IMR-90 (cell line): ENCODE data around the gene ZNF584. TPM values are rescaled to one million over a fixed set of nuclear protein-coding genes. Genes with fewer than 3 reads are reported as not detected.
A peak's percentile ranks its signal among the peaks of the same experiment; 100 is the strongest.

ENCODE experiments used
- ATAC-seq: fragments of 200-7000 bp; cut with Tn5 transposase; 2 replicates; pipeline ENCODE4 v1.9.1; 2020; ENCODE audit warnings: low read depth, mild to moderate bottlenecking, moderate library complexity
- BruUV-seq: library from RNA; stranded (reverse); fragments of 400-500 nt; replicated peaks from 2 replicates; lab custom pipeline; 2021; lab: Mats Ljungman, UMichigan
- CTCF ChIA-PET: fragments of 300-600 bp; formaldehyde crosslinking; extraction: SDS; loops from one replicate; lab custom pipeline; 2021; ENCODE audit warnings: antibody characterized with exemption; lab: Yijun Ruan, JAX
- POLR2A ChIA-PET: fragments of 300-600 bp; sonication (Branson Sonifier 250); formaldehyde crosslinking; loops from one replicate; lab custom pipeline; 2022; ENCODE audit warnings: antibody characterized with exemption; ENCODE audit not compliant: unreplicated experiment; lab: Charles Lee
- DNase-seq: peaks from one replicate; pipeline ENCODE4 v3.0.0; 2013
- H2AFZ ChIP-seq: replicated peaks from 2 replicates; pipeline ENCODE3; 2013; ENCODE audit warnings: low read length, mild to moderate bottlenecking; ENCODE audit not compliant: poor library complexity
- H2AK5ac ChIP-seq: 2 replicates; pipeline ENCODE4 v1.6.1; 2013; ENCODE audit warnings: low read depth, low read length, inconsistent platforms
- H2AK9ac ChIP-seq: replicated peaks from 2 replicates; pipeline ENCODE3; 2013; ENCODE audit warnings: mild to moderate bottlenecking, low read depth, low read length, moderate library complexity; ENCODE audit not compliant: poor library complexity
- H2BK120ac ChIP-seq: 2 replicates; pipeline ENCODE4 v1.6.1; 2013; ENCODE audit warnings: low read depth, low read length, inconsistent platforms
- H2BK15ac ChIP-seq: 3 replicates; pipeline ENCODE4 v1.6.1; 2013; ENCODE audit warnings: low read depth, low read length, inconsistent platforms
- H2BK20ac ChIP-seq: 2 replicates; pipeline ENCODE4 v1.6.1; 2013; ENCODE audit warnings: low read depth, mild to moderate bottlenecking, inconsistent platforms, low read length, moderate library complexity
- H2BK5ac ChIP-seq: 2 replicates; pipeline ENCODE4 v1.6.1; 2013; ENCODE audit warnings: mild to moderate bottlenecking, low read depth, low read length, inconsistent platforms; ENCODE audit not compliant: poor library complexity, severe bottlenecking
- H3K14ac ChIP-seq: replicated peaks from 2 replicates; pipeline ENCODE4 v1.6.1; 2013; ENCODE audit warnings: low read depth, low read length, inconsistent platforms
- H3K18ac ChIP-seq: 2 replicates; pipeline ENCODE4 v1.6.1; 2013; ENCODE audit warnings: low read depth, low read length, control low read depth
- H3K23ac ChIP-seq: 2 replicates; pipeline ENCODE4 v1.6.1; 2013; ENCODE audit warnings: low read depth, low read length, inconsistent platforms
- H3K27ac ChIP-seq: 2 replicates; pipeline ENCODE4 v1.5.1; 2013; ENCODE audit warnings: mild to moderate bottlenecking, control low read depth, low read length; ENCODE audit not compliant: insufficient read depth
- H3K27me3 ChIP-seq: 2 replicates; pipeline ENCODE4 v1.6.1; 2013; ENCODE audit warnings: low read length; ENCODE audit not compliant: control insufficient read depth, insufficient read depth
- H3K36me3 ChIP-seq: 2 replicates; pipeline ENCODE4 v1.6.1; 2013; ENCODE audit warnings: low read length, mixed read lengths; ENCODE audit not compliant: control insufficient read depth, insufficient read depth
- H3K4ac ChIP-seq: 2 replicates; pipeline ENCODE4 v1.6.1; 2013; ENCODE audit warnings: low read depth, low read length, inconsistent platforms
- H3K4me1 ChIP-seq: 2 replicates; pipeline ENCODE4 v1.6.1; 2013; ENCODE audit warnings: low read length, mixed read lengths; ENCODE audit not compliant: control insufficient read depth, insufficient read depth
- H3K4me2 ChIP-seq: 2 replicates; pipeline ENCODE4 v1.6.1; 2013; ENCODE audit warnings: low read depth, mild to moderate bottlenecking, control low read depth, low read length, moderate library complexity
- H3K4me3 ChIP-seq: 2 replicates; pipeline ENCODE4 v1.5.1; 2013; ENCODE audit warnings: low read depth, mild to moderate bottlenecking, control low read depth, low read length, moderate library complexity; ENCODE audit not compliant: insufficient read depth
- H3K56ac ChIP-seq: 2 replicates; pipeline ENCODE4 v1.6.1; 2013; ENCODE audit warnings: low read length, inconsistent platforms; ENCODE audit not compliant: insufficient read depth; ENCODE audit errors: extremely low read depth
- H3K79me1 ChIP-seq, 2 experiments: 2 replicates each; pipeline ENCODE4 v1.6.1; 2013; ENCODE audit warnings: low read length in 2 of 2, inconsistent platforms in 1 of 2, low read depth in 1 of 2
- H3K9ac ChIP-seq: 2 replicates; pipeline ENCODE4 v1.6.1; 2013; ENCODE audit warnings: low read depth, low read length, control low read depth
- H3K9me1 ChIP-seq: 2 replicates; pipeline ENCODE4 v1.6.1; 2013; ENCODE audit warnings: low read length, inconsistent platforms; ENCODE audit not compliant: insufficient read depth
- H3K9me3 ChIP-seq: 2 replicates; pipeline ENCODE4 v1.6.1; 2013; ENCODE audit warnings: low read length; ENCODE audit not compliant: control insufficient read depth, insufficient read depth
- H4K20me1 ChIP-seq: 2 replicates; pipeline ENCODE4 v1.6.1; 2013; ENCODE audit warnings: low read length, inconsistent platforms; ENCODE audit not compliant: insufficient read depth
- H4K5ac ChIP-seq: 2 replicates; pipeline ENCODE4 v1.6.1; 2013; ENCODE audit warnings: mild to moderate bottlenecking, low read depth, low read length, control low read depth
- H4K8ac ChIP-seq, 2 experiments: 2 replicates each; pipeline ENCODE4 v1.6.1; 2013; ENCODE audit warnings: low read depth in 2 of 2, low read length in 2 of 2, control low read depth in 1 of 2, inconsistent platforms in 1 of 2
- H4K91ac ChIP-seq: 2 replicates; pipeline ENCODE4 v1.6.1; 2013; ENCODE audit warnings: low read depth, low read length, inconsistent platforms; ENCODE audit not compliant: insufficient read depth
- BHLHE40 ChIP-seq: fragments of 150-350 bp; IDR thresholded peaks from 2 replicates; pipeline ENCODE4 v1.6.1; 2016; ENCODE audit warnings: mild to moderate bottlenecking, low read depth, low read length
- CEBPB ChIP-seq: IDR thresholded peaks from 2 replicates; pipeline ENCODE4 v1.6.1; 2012; ENCODE audit warnings: low read depth, low read length, improper control_type of control experiment
- CTCF ChIP-seq: conservative IDR thresholded peaks from 2 replicates; pipeline ENCODE4 v1.5.1; 2012; ENCODE audit warnings: mild to moderate bottlenecking, low read depth, low read length, improper control_type of control experiment
- ELK1 ChIP-seq: fragments of 150-350 bp; IDR thresholded peaks from 2 replicates; pipeline ENCODE4 v1.6.1; 2016; ENCODE audit warnings: low read depth, mild to moderate bottlenecking, low read length, moderate library complexity, borderline replicate concordance
- FOS ChIP-seq: fragments of 150-350 bp; IDR thresholded peaks from 2 replicates; pipeline ENCODE4 v1.6.1; 2016; ENCODE audit warnings: low read depth, low read length
- MAFK ChIP-seq: IDR thresholded peaks from 2 replicates; pipeline ENCODE4 v1.6.1; 2012; ENCODE audit warnings: low read depth, low read length, improper control_type of control experiment
- MAZ ChIP-seq: IDR thresholded peaks from 2 replicates; pipeline ENCODE4 v1.6.1; 2012; ENCODE audit warnings: low read depth, mild to moderate bottlenecking, low read length, improper control_type of control experiment, moderate library complexity, borderline replicate concordance
- MXI1 ChIP-seq: IDR thresholded peaks from 2 replicates; pipeline ENCODE4 v1.6.1; 2012; ENCODE audit warnings: low read depth, mild to moderate bottlenecking, low read length, moderate library complexity, borderline replicate concordance
- NFE2L2 ChIP-seq: fragments of 150-350 bp; IDR thresholded peaks from 2 replicates; pipeline ENCODE4 v1.6.1; 2016; ENCODE audit warnings: low read depth, mild to moderate bottlenecking, low read length
- POLR2A ChIP-seq: IDR thresholded peaks from 2 replicates; pipeline ENCODE4 v1.6.1; 2012; ENCODE audit warnings: mild to moderate bottlenecking, low read depth, low read length
- RAD21 ChIP-seq: IDR thresholded peaks from 2 replicates; pipeline ENCODE4 v1.6.1; 2012; ENCODE audit warnings: low read length, improper control_type of control experiment
- RCOR1 ChIP-seq: IDR thresholded peaks from 2 replicates; pipeline ENCODE4 v1.6.1; 2012; ENCODE audit warnings: mild to moderate bottlenecking, low read length, improper control_type of control experiment; ENCODE audit not compliant: insufficient replicate concordance
- RFX5 ChIP-seq: IDR thresholded peaks from 2 replicates; pipeline ENCODE4 v1.8.0; 2012; ENCODE audit warnings: low read depth, mild to moderate bottlenecking, low read length, moderate library complexity
- SMC3 ChIP-seq: fragments of 150-350 bp; IDR thresholded peaks from 2 replicates; pipeline ENCODE4 v1.6.1; 2016; ENCODE audit warnings: low read depth, mild to moderate bottlenecking, antibody characterized with exemption, low read length, moderate library complexity
- USF2 ChIP-seq: fragments of 150-350 bp; IDR thresholded peaks from 2 replicates; pipeline ENCODE4 v1.6.1; 2017; ENCODE audit warnings: mild to moderate bottlenecking, antibody characterized with exemption, low read length, low read depth
- WGBS, 2 experiments: methylation state at CpG; one replicate each; pipeline versions ENCODE4 v1.1.5 to v1.1.7; 2013; ENCODE audit warnings: missing lambda C conversion rate in 2 of 2; ENCODE audit not compliant: insufficient read length in 1 of 2; ENCODE audit errors: extremely low coverage in 2 of 2; 5-methylcytosine and 5-hydroxymethylcytosine counted together
- dilution Hi-C: fragments of 300-500 bp; cut with HindIII; formaldehyde crosslinking; loops from one replicate; pipeline ENCODE4 v1.14.3; 2018; ENCODE audit warnings: low sequenced_read_pairs; ENCODE audit not compliant: unreplicated experiment
- in situ Hi-C: fragments of 300-500 bp; cut with MboI; formaldehyde crosslinking; loops from 3 replicates; pipeline ENCODE4 v1.14.3; 2019; ENCODE audit warnings: low sequenced_read_pairs, inconsistent platforms, mixed read lengths
- intact Hi-C: fragments of 100-400 bp; cut with micrococcal nuclease; formaldehyde crosslinking; loops from 2 replicates; pipeline ENCODE4 v1.10.0; 2022
- polyA plus RNA-seq, 3 experiments: library from polyadenylated mRNA; depleted of rRNA; stranded (reverse); fragments of >200 nt; gene quantifications; 2 replicates each; pipeline ENCODE4 v1.2.3, GENCODE V29; 2012; ENCODE audit warnings: low replicate concordance in 1 of 3
- total RNA-seq: library from RNA; depleted of rRNA; stranded (reverse); fragments of >200 nt; gene quantifications from 2 replicates; pipeline ENCODE4 v1.2.3, GENCODE V29; 2012

ZNF584 gene
- total and polyA plus RNA-seq, 2 of the 4 experiments (the other 2 are of a cell fraction): 11.6 to 15.4 TPM

DNA sequence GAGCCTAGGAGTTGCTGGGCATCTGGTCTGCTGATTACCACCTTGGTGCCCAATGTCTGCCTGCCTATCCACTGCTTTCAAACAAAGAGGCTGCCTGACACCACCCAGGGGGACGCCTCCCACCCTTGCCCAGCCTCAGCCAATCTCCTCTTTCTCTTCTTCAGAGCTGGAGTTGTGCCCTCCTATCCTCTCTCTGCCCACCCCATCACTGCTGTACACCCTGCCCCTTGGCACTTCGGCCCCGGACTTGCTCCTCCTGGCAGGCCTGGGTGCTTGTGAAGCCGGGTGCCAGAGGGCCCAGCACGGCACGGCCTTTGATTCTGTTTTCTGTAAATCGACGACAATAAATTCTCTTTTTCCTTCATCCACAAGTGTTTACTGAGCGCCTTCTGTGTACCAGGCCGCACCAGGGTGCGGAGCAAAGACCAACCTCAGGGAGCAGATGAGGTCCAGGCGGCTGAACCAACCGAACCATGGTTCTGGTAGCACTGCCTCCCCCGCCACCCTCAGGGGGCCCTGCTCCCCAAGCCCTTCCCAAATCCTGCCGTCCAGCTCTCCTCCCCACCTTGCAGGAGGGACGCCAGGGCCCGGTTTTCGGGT lies 8.0 kb upstream of the ZNF584 start:
- H2AFZ ChIP-seq: peak overlapping the region; percentile 99
- peak overlapping the region; percentile 52 for H3K4me3 ChIP-seq
- peak overlapping the region; percentile 51 for H4K5ac ChIP-seq
- H3K4me1 ChIP-seq: peaks cover 5% of the 10 kb centered on the region
- H4K91ac ChIP-seq: peak overlapping the region; percentile 82; the same call in 1 of the 2 replicates
- H3K14ac ChIP-seq: 0 out of 2 replicates have a peak overlapping the region, but pooled peaks have one; percentile 86
- no peak for ATAC-seq
- intact Hi-C loops (no loop called here), dilution Hi-C loops (no loop called here), in situ Hi-C loops (no loop called here)
- BruUV-seq: no TSS peak
- H2AK9ac ChIP-seq: peak overlapping the region; percentile 95
- peak overlapping the region; percentile 34; the same call in 1 of the 2 replicates for H2BK120ac ChIP-seq
- no peaks in the 10 kb centered on the region for H3K9me1 ChIP-seq
- no peak overlapping the region for H2BK15ac ChIP-seq
- peak overlapping the region; percentile 93 for H3K4me2 ChIP-seq
- H4K8ac ChIP-seq: peak overlapping the region; percentile 79 to 94; a peak in 3 of 4 replicates
- no peak overlapping the region for H2BK5ac ChIP-seq
- peak overlapping the region; percentile 81 for H3K4ac ChIP-seq
- no peaks in the 10 kb centered on the region for H3K27me3 ChIP-seq
- peak overlapping the region; percentile 88; the same call in 1 of the 2 replicates for H2AK5ac ChIP-seq
- H3K9me3 ChIP-seq: no peaks in the 10 kb centered on the region
- peak overlapping the region; percentile 60 for H3K9ac ChIP-seq
- CTCF ChIA-PET: no interaction called here
- no peaks in the 10 kb centered on the region for H3K36me3 ChIP-seq
- H3K56ac ChIP-seq: no peak overlapping the region
- peak overlapping the region; percentile 19; the same call in 1 of the 2 replicates for H3K27ac ChIP-seq
- no peaks in the 10 kb centered on the region; the same call in 1 of the 2 replicates for H4K20me1 ChIP-seq
- WGBS, 2 experiments: 41% methylated on average over 13 of the region's 18 CpGs; no CpG with 5 or more reads in 1 of the 2 experiments
- H3K18ac ChIP-seq: no peak overlapping the region
- H3K23ac ChIP-seq: peak overlapping the region; percentile 95; the same call in 1 of the 2 replicates
- POLR2A ChIA-PET: no interaction called here
- peaks cover 0 to 10% of the 10 kb centered on the region in 2 experiments; a peak in 2 of 4 replicates for H3K79me1 ChIP-seq
- DNase-seq: no peak
- no peak overlapping the region for H2BK20ac ChIP-seq
- TF ChIP-seq MAZ (no peak), ELK1 (no peak), RAD21 (no peak), RFX5 (no peak), CTCF (no peak), FOS (no peak), MAFK (no peak), RCOR1 (no peak), POLR2A (no peak), NFE2L2 (no peak), BHLHE40 (no peak), CEBPB (no peak), MXI1 (no peak), USF2 (no peak), SMC3 (no peak)
